ENCODE measurements around the gene TARBP1.

The TARBP1 gene

DNA sequence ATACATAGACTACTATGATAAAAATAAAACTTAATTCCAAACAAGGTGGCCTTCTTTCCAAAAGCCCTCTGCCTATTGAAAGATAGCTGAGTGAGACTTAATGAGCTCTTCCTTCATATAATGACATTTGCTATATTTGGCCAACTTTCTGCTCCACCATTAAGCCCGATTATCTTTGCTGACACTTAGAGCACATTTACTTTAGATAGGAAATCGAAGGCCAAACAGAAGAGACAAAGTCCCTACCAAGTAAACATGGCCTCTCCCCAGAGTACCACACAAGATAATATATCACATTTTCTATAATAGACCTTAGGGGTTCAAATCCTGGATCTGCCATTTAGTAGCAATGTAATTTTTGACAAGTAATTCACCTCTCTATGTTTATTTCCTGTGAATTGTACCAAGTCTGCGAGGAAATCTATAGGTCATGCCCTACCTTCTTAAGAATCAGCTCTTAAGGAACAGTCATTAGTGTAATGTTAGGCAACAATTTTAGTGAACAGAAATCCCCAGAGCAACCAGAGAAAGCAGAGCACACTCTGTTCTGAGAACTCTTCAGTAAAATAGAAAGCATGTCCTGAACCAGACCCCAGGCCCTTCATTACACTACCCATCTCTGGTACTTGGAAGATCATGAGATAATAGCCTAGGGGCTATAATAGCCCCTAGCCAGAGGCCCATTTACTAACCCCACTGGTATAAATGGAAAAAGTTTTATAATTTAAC, 123.0 kb downstream of the TARBP1 start:
- no peaks in the 10 kb centered on the region for H3K36me3 ChIP-seq (ENCODE audit: control insufficient read depth, low read depth, low read length)
- no peaks in the 10 kb centered on the region for H3K4me1 ChIP-seq (ENCODE audit: control insufficient read depth, low read depth, low read length)
- H3K9ac ChIP-seq (ENCODE audit: low read length): no peak overlapping the region
- H3K9me3 ChIP-seq (ENCODE audit: control insufficient read depth, low read depth, low read length): no peaks in the 10 kb centered on the region
- H3K27ac ChIP-seq (ENCODE audit: low read length): no peak overlapping the region
- H3K27me3 ChIP-seq (ENCODE audit: control insufficient read depth, insufficient read depth, low read length): no peaks in the 10 kb centered on the region
- no peak overlapping the region for H3K4me3 ChIP-seq (ENCODE audit: low read length)

DNA sequence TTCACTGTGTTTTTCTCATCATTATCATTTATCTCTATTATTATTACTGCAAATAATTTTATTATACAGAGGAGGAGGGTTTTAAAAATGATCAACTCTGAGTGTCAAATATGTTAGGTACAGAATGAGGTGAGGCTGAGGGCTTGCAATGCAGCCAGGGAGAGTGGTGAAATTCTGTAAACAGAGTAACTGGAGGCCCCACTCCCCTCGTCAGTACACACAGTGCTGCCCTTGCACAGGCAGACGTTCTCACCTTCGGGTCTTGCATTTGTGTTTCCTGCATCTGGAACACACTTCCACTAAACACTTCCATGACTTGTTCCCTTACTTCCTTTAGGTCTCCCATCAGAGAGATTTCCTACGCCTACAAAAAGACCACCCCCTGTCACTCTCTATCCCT, 130.0 kb downstream of the TARBP1 start:
- H3K27me3 ChIP-seq (ENCODE audit: control insufficient read depth, insufficient read depth, low read length): no peaks in the 10 kb centered on the region

DNA sequence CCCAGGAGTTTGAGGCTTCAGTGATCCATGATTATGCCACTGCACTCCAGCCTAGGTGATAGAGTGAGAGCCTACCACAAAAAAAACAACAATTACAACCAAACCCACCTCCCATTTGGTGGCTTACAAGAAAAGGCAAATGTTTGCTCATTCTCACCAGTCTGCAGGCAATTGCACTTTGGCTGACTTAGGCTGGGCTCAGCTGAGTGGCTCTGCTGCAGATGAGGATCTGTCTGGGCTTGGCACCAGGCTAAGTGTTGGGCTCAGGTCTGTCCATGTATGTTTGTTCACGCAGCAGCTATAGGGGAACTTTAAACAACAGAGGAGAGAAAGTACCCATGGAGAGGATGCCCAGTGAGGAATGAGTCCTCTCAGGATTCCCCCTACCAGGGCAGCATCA, 133.7 kb downstream of the TARBP1 start:
- Histone ChIP-seq H3K9me3 (ENCODE audit: control insufficient read depth, low read depth, low read length) (peaks cover under 1% of the 10 kb centered on the region), H3K27ac (ENCODE audit: low read length) (no peak overlapping the region), H3K9ac (ENCODE audit: low read length) (no peak overlapping the region), H3K4me1 (ENCODE audit: control insufficient read depth, low read depth, low read length) (no peaks in the 10 kb centered on the region), H3K36me3 (ENCODE audit: control insufficient read depth, low read depth, low read length) (no peaks in the 10 kb centered on the region), H3K4me3 (ENCODE audit: low read length) (no peak overlapping the region), H3K27me3 (ENCODE audit: control insufficient read depth, insufficient read depth, low read length) (no peaks in the 10 kb centered on the region)

More for the DNA sequence above, 130.0 kb downstream of the TARBP1 start:
- Histone ChIP-seq H3K27ac (ENCODE audit: low read length) (no peak overlapping the region), H3K36me3 (ENCODE audit: control insufficient read depth, low read depth, low read length) (no peaks in the 10 kb centered on the region), H3K4me3 (ENCODE audit: low read length) (no peak overlapping the region), H3K9ac (ENCODE audit: low read length) (no peak overlapping the region), H3K4me1 (ENCODE audit: control insufficient read depth, low read depth, low read length) (no peaks in the 10 kb centered on the region), H3K9me3 (ENCODE audit: control insufficient read depth, low read depth, low read length) (no peaks in the 10 kb centered on the region)

DNA sequence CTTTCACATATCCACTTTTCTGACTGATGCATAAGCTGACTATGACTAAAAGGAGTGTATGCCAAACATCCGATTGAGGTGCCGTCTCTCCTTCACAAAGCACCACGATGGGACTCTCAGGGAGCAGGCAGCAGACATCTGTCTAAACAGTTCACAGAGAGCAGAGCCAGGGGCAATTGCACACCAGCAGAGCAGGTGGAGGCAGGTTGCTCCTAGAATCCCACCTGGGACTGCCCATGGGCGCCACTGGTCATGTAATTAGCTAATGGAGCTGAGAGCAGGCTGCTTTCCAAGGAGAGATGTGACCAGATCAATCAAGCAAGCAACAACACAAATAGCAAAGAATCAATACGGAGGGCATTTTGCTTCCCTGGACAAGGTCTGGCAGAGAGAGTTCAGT, 136.2 kb downstream of the TARBP1 start:
- Histone ChIP-seq H3K27ac (ENCODE audit: low read length) (no peak overlapping the region), H3K9ac (ENCODE audit: low read length) (no peak overlapping the region), H3K27me3 (ENCODE audit: control insufficient read depth, insufficient read depth, low read length) (no peaks in the 10 kb centered on the region), H3K36me3 (ENCODE audit: control insufficient read depth, low read depth, low read length) (no peaks in the 10 kb centered on the region), H3K9me3 (ENCODE audit: control insufficient read depth, low read depth, low read length) (peaks cover 15% of the 10 kb centered on the region), H3K4me3 (ENCODE audit: low read length) (no peak overlapping the region), H3K4me1 (ENCODE audit: control insufficient read depth, low read depth, low read length) (no peaks in the 10 kb centered on the region)
